A549 (cell line): ENCODE results near the gene ITFG1. TPM values are rescaled to one million over a fixed set of nuclear protein-coding genes. Genes with fewer than 3 reads are reported as not detected.

Experiments
- ATAC-seq, 2 experiments: fragments of 200-7000 bp in 1 of 2; fragments of >200 bp in 1 of 2; cut with Nextera tagmentation in 1 of 2; cut with Tn5 transposase in 1 of 2; 3 replicates each; pipeline versions ENCODE4 v1.8.0 to v1.9.1; 2018 to 2020; ENCODE audit warnings: mild to moderate bottlenecking in 1 of 2, moderate library complexity in 1 of 2
- CTCF ChIA-PET: fragments of 300-600 bp; sonication (Branson Sonifier 250); formaldehyde crosslinking; extraction: SDS; loops from one replicate; lab custom pipeline; 2021; ENCODE audit warnings: antibody characterized with exemption, inconsistent platforms; lab: Yijun Ruan, JAX
- POLR2A ChIA-PET: fragments of 350-600 bp; formaldehyde crosslinking; extraction: SDS; loops from one replicate; lab custom pipeline; 2021; ENCODE audit warnings: antibody characterized with exemption, inconsistent platforms; lab: Yijun Ruan, JAX
- DNase-seq, 2 experiments: peaks; one replicate each; pipeline versions ENCODE4 v3.0.0 to v3.0.0-alpha.2; 2011 to 2016; ENCODE audit warnings: low read depth in 1 of 2, low spot score in 1 of 2
- FAIRE-seq: peaks from 2 replicates; lab custom pipeline; 2011; peaks lifted over from hg19 to GRCh38; lab: Jason Lieb, UNC
- H3K27ac ChIP-seq, 2 experiments: fragments of >200 bp; sonication (Bioruptor Twin); formaldehyde crosslinking; 3 replicates each; pipeline ENCODE4 v1.5.1; 2016 to 2017
- H3K4me1 ChIP-seq: fragments of >200 bp; sonication (Bioruptor Twin); formaldehyde crosslinking; 3 replicates; pipeline ENCODE4 v1.6.1; 2016
- H3K4me2 ChIP-seq: fragments of >200 bp; sonication (Bioruptor Twin); formaldehyde crosslinking; 3 replicates; pipeline ENCODE4 v1.6.1; 2016
- H3K4me3 ChIP-seq: fragments of >200 bp; sonication (Bioruptor Twin); formaldehyde crosslinking; 3 replicates; pipeline ENCODE4 v1.5.1; 2016
- H3K9me3 ChIP-seq: fragments of >200 bp; sonication (Bioruptor Twin); formaldehyde crosslinking; 3 replicates; pipeline ENCODE4 v1.6.1; 2016
- CHD2 ChIP-seq: fragments of 150-350 bp; IDR thresholded peaks from 2 replicates; pipeline ENCODE4 v1.6.1; 2014; ENCODE audit warnings: low read length; ENCODE audit not compliant: partially characterized antibody
- CHD4 ChIP-seq: fragments of 200-600 bp; sonication (generic); IDR thresholded peaks from 2 replicates; pipeline ENCODE4 v1.6.1; 2016; ENCODE audit warnings: antibody characterized with exemption, mild to moderate bottlenecking, borderline replicate concordance
- EHF ChIP-seq: fragments of 250-450 bp; sonication (Bioruptor Pico); IDR thresholded peaks from 2 replicates; pipeline ENCODE4 v1.5.0; 2020; ENCODE audit warnings: mild to moderate bottlenecking
- EHMT2 ChIP-seq: fragments of 200-600 bp; sonication (generic); IDR thresholded peaks from 2 replicates; pipeline ENCODE4 v1.6.1; 2016; ENCODE audit warnings: antibody characterized with exemption, low read depth, mild to moderate bottlenecking, moderate library complexity
- EP300 ChIP-seq, 2 experiments: fragments of >200 bp; sonication (Bioruptor Twin); formaldehyde crosslinking; IDR thresholded peaks; 2 replicates in 1 of 2; 3 replicates in 1 of 2; pipeline ENCODE4 v1.6.1; 2016 to 2017
- ESRRA ChIP-seq: fragments of 150-350 bp; IDR thresholded peaks from 2 replicates; pipeline ENCODE4 v1.6.1; 2014; ENCODE audit warnings: mild to moderate bottlenecking, low read length, borderline replicate concordance
- FOSB ChIP-seq: fragments of 250-450 bp; sonication (Bioruptor Pico); IDR thresholded peaks from 2 replicates; pipeline ENCODE4 v1.5.0; 2020; ENCODE audit warnings: mild to moderate bottlenecking, moderate library complexity
- FOSL2 ChIP-seq, 2 experiments: fragments of 450-650 bp in 1 of 2; fragments of >200 bp in 1 of 2; sonication (Bioruptor Twin) in 1 of 2; formaldehyde crosslinking; IDR thresholded peaks; 2 replicates each; pipeline versions ENCODE4 v1.5.0 to v1.6.1; 2016 to 2020; ENCODE audit warnings: mild to moderate bottlenecking in 1 of 2, moderate library complexity in 1 of 2
- FOXS1 ChIP-seq: fragments of 250-450 bp; sonication (Bioruptor Pico); IDR thresholded peaks from 2 replicates; pipeline ENCODE4 v1.5.0; 2020; ENCODE audit warnings: mild to moderate bottlenecking, moderate library complexity
- HDAC2 ChIP-seq: fragments of 200-600 bp; sonication (generic); IDR thresholded peaks from 2 replicates; pipeline ENCODE4 v1.6.1; 2016
- HOXA7 ChIP-seq: fragments of 250-450 bp; sonication (Bioruptor Pico); IDR thresholded peaks from 2 replicates; pipeline ENCODE4 v1.5.0; 2020; ENCODE audit warnings: mild to moderate bottlenecking, moderate library complexity
- HOXB13 ChIP-seq: fragments of 250-450 bp; sonication (Bioruptor Pico); IDR thresholded peaks from 2 replicates; pipeline ENCODE4 v1.5.0; 2020; ENCODE audit warnings: low read depth, mild to moderate bottlenecking, moderate library complexity
- MAFK ChIP-seq: fragments of 450-650 bp; IDR thresholded peaks from 2 replicates; pipeline ENCODE4 v1.6.1; 2014; ENCODE audit not compliant: partially characterized antibody
- NPAS2 ChIP-seq: fragments of 250-450 bp; sonication (Bioruptor Pico); IDR thresholded peaks from 2 replicates; pipeline ENCODE4 v1.8.0; 2022; ENCODE audit warnings: mild to moderate bottlenecking, moderate library complexity, borderline replicate concordance
- POLR2A ChIP-seq: IDR thresholded peaks from 2 replicates; pipeline ENCODE4 v1.6.1; 2012; ENCODE audit warnings: mild to moderate bottlenecking, low read length
- RAD21 ChIP-seq, 2 experiments: fragments of >200 bp in 1 of 2; sonication (Bioruptor Twin) in 1 of 2; formaldehyde crosslinking in 1 of 2; IDR thresholded peaks in 1 of 2; conservative IDR thresholded peaks in 1 of 2; 2 replicates in 1 of 2; 3 replicates in 1 of 2; pipeline ENCODE4 v1.6.1; 2012 to 2018; ENCODE audit warnings: inconsistent platforms in 1 of 2
- SMC3 ChIP-seq: fragments of >200 bp; sonication (Bioruptor Twin); formaldehyde crosslinking; IDR thresholded peaks from 3 replicates; pipeline ENCODE4 v1.6.1; 2018; ENCODE audit warnings: inconsistent platforms
- TFCP2L1 ChIP-seq: fragments of 250-450 bp; sonication (Bioruptor Pico); IDR thresholded peaks from 2 replicates; pipeline ENCODE4 v1.5.0; 2021; ENCODE audit warnings: mild to moderate bottlenecking
- ZC3H11A ChIP-seq: fragments of 450-650 bp; IDR thresholded peaks from 2 replicates; pipeline ENCODE4 v1.6.1; 2014; ENCODE audit warnings: antibody characterized with exemption, mild to moderate bottlenecking
- WGBS: methylation state at CpG from one replicate; pipeline ENCODE4 v1.1.6; 2017; ENCODE audit errors: missing lambda C conversion rate; 5-methylcytosine and 5-hydroxymethylcytosine counted together
- polyA plus RNA-seq, 4 experiments: library from polyadenylated mRNA; depleted of rRNA in 3 of 4; stranded (reverse); fragments of >200 nt; fragmentation: RNase III in 1 of 4; extraction: RNeasy Plus Mini Kit Qiagen cat#74134 plus additional on column Dnase treatment in 1 of 4; gene quantifications; 2 replicates in 3 of 4; 3 replicates in 1 of 4; pipeline ENCODE4 v1.2.3, GENCODE V29; 2011 to 2017
- TF ChIP-seq, protein P1 (sequence below): IDR thresholded peaks from 2 replicates; pipeline ENCODE4 v1.6.1; 2012
- TF ChIP-seq, protein P2 (sequence below): fragments of 250-450 bp; sonication (Bioruptor Pico); IDR thresholded peaks from 2 replicates; pipeline ENCODE4 v1.5.0; 2020; ENCODE audit warnings: low read depth, mild to moderate bottlenecking, moderate library complexity
- TF ChIP-seq, protein P3 (sequence below): fragments of >200 bp; sonication (Bioruptor Twin); formaldehyde crosslinking; IDR thresholded peaks from 3 replicates; pipeline ENCODE4 v1.6.1; 2016
- TF ChIP-seq, protein P4 (sequence below): IDR thresholded peaks from 2 replicates; pipeline ENCODE4 v1.6.1; 2012; ENCODE audit warnings: low read depth, borderline replicate concordance

The ITFG1 gene
- polyA plus RNA-seq, 2 of the 4 experiments (the other 2 are of a cell fraction): 32.9 to 112 TPM

DNA sequence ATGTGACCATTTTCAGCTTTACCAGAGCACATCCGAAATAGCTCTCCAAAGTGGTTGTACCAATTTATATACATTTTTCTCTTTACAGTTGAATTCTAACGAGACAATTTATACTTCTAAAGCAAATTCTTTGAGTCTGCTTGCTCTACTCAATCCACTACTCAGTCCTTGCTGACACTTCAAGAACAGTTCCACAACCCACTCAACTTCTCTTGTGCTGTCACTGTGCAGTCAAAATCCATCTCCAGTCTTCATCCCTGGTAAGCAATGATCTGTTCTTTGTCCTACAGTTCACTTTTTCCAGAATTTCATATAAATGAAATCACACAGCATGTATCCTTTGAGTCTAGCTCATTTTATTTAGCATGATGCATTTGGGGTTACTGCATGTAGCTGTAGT lies 347.7 kb downstream of the ITFG1 start:
- H3K4me2 ChIP-seq: no peak overlapping the region
- no peak overlapping the region for H3K4me3 ChIP-seq
- no peak for TF ChIP-seq ESRRA
- no peak for TF ChIP-seq FOXS1 (CRISPR knock-in tag)
- TF ChIP-seq HOXB13 (CRISPR knock-in tag): no peak
- TF ChIP-seq SMC3: no peak
- no peak for TF ChIP-seq FOSB
- TF ChIP-seq, protein P1, sequence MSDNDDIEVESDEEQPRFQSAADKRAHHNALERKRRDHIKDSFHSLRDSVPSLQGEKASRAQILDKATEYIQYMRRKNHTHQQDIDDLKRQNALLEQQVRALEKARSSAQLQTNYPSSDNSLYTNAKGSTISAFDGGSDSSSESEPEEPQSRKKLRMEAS: no peak
- TF ChIP-seq POLR2A: no peak
- TF ChIP-seq, protein P2, sequence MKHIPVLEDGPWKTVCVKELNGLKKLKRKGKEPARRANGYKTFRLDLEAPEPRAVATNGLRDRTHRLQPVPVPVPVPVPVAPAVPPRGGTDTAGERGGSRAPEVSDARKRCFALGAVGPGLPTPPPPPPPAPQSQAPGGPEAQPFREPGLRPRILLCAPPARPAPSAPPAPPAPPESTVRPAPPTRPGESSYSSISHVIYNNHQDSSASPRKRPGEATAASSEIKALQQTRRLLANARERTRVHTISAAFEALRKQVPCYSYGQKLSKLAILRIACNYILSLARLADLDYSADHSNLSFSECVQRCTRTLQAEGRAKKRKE: no peak
- no peak for TF ChIP-seq CHD2
- TF ChIP-seq, protein P3, sequence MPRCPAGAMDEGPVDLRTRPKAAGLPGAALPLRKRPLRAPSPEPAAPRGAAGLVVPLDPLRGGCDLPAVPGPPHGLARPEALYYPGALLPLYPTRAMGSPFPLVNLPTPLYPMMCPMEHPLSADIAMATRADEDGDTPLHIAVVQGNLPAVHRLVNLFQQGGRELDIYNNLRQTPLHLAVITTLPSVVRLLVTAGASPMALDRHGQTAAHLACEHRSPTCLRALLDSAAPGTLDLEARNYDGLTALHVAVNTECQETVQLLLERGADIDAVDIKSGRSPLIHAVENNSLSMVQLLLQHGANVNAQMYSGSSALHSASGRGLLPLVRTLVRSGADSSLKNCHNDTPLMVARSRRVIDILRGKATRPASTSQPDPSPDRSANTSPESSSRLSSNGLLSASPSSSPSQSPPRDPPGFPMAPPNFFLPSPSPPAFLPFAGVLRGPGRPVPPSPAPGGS: no peak
- TF ChIP-seq EP300 (IDR thresholded peaks at IDR 0.05): no peak
- no peak for TF ChIP-seq HOXA7 (CRISPR knock-in tag)
- no peak for TF ChIP-seq EHMT2
- TF ChIP-seq, protein P4, sequence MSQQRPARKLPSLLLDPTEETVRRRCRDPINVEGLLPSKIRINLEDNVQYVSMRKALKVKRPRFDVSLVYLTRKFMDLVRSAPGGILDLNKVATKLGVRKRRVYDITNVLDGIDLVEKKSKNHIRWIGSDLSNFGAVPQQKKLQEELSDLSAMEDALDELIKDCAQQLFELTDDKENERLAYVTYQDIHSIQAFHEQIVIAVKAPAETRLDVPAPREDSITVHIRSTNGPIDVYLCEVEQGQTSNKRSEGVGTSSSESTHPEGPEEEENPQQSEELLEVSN: no peak
- no peak for TF ChIP-seq HDAC2
- TF ChIP-seq CHD4: no peak
- no peak for TF ChIP-seq EHF (CRISPR knock-in tag)
- DNase-seq (no peak), FAIRE-seq (no peak), ATAC-seq (no peak)
- no peaks in the 10 kb centered on the region for H3K9me3 ChIP-seq
- no peaks in the 10 kb centered on the region for H3K4me1 ChIP-seq
- H3K27ac ChIP-seq: no peak overlapping the region
- ChIA-PET POLR2A (no interaction called here), CTCF (interaction anchor here (0.6 to 1.8 kb wide), 3 partner anchors 29 to 1580 kb away, joined by 3 to 9 read pairs (median 8); partner anchors contain the start of gene NETO2)
- 88% methylated on average over 2 of the region's 2 CpGs for WGBS

DNA sequence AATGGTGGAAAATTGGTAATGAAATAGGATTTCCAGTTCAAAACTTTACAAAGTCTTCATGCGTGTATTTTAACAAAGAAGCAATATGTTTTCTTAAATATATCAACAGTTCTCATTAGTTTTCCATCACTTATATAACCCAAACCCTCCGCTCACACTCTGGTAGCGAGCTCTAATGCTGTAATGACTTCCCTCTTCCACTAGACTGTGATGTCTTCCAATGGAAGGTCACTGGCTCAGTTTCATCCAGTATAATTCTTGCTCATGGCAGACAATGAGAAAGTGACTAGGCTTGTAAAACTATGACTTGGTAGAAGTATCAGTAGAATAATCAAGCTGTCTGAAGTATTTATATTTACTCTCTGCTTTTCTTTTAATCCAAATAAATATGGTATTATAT lies 349.9 kb downstream of the ITFG1 start:
- H3K4me2 ChIP-seq: no peak overlapping the region
- no peaks in the 10 kb centered on the region for H3K9me3 ChIP-seq
- no peak for TF ChIP-seq FOSB
- TF ChIP-seq POLR2A: no peak
- TF ChIP-seq ZC3H11A: no peak
- no peak for TF ChIP-seq HDAC2
- TF ChIP-seq, protein P4: no peak
- no peak for TF ChIP-seq TFCP2L1 (CRISPR knock-in tag)
- no peak for TF ChIP-seq FOSL2 (IDR thresholded peaks at IDR 0.05)
- TF ChIP-seq FOSL2 (CRISPR knock-in tag; IDR thresholded peaks at IDR 0.05): no peak
- POLR2A ChIA-PET: no interaction called here
- no peaks in the 10 kb centered on the region for H3K4me1 ChIP-seq
- H3K27ac ChIP-seq: no peak overlapping the region
- DNase-seq: peak; percentile 21 to 23
- no peak for FAIRE-seq
- CTCF ChIA-PET: interaction anchor here (0.6 to 2.1 kb wide), 4 partner anchors 34 to 1054 kb away, joined by 3 to 6 read pairs (median 3); no protein-coding TSS in a partner anchor
- 97% methylated on average over 3 of the region's 3 CpGs for WGBS
- no peak overlapping the region for H3K4me3 ChIP-seq
- peak; percentile 78 to 80 for ATAC-seq

DNA sequence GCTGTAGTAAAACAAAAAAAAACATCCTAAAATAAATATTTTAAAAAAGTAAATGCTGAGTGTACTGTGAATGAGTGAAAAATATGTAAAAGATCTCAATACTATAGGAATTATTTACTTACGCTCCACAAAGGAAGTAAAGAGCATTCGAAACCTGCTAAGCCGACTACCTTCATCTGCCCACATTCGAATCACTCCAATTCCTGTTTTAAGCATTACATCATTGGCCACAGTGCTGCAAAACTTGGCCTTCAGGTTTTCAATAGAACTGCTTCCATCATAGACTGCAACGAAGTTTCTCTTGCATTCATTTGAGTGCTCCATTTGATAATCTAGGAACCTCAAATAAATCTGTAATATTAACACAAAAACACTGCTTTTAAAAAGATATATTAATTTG lies 351.5 kb downstream of the ITFG1 start:
- H3K4me2 ChIP-seq: no peak overlapping the region
- FAIRE-seq: no peak

More for the DNA sequence above, 351.5 kb downstream of the ITFG1 start:
- ChIA-PET POLR2A (no interaction called here), CTCF (interaction anchor here (0.6 to 1.1 kb wide), 2 partner anchors 34 to 316 kb away, joined by 3 read pairs; partner anchors contain the start of gene NETO2)
- no peak for TF ChIP-seq MAFK
- no peak for TF ChIP-seq FOSB
- TF ChIP-seq RAD21 (conservative IDR thresholded peaks at IDR 0.05 in 1 of 2, IDR thresholded peaks at IDR 0.05 in 1 of 2): no peak
- TF ChIP-seq, protein P1: no peak
- no peak for TF ChIP-seq NPAS2 (CRISPR knock-in tag)
- no peak overlapping the region for H3K27ac ChIP-seq
- no peaks in the 10 kb centered on the region for H3K9me3 ChIP-seq
- H3K4me1 ChIP-seq: no peaks in the 10 kb centered on the region
- H3K4me3 ChIP-seq: no peak overlapping the region
- DNase-seq (no peak), ATAC-seq (no peak)
- 90% methylated on average over 5 of the region's 5 CpGs for WGBS
